Jurkat, Clone E6-1 (cell line): ENCODE results near the gene PRTFDC1. TPM values are rescaled to one million over a fixed set of nuclear protein-coding genes. Genes with fewer than 3 reads are reported as not detected.

ENCODE experiments used
- DNase-seq: peaks from one replicate; pipeline ENCODE4 v3.0.0-alpha.2; 2011; ENCODE audit warnings: low read depth, low spot score
- H3K4me3 ChIP-seq: 2 replicates; pipeline ENCODE4 v1.5.1; 2011; ENCODE audit warnings: mild to moderate bottlenecking, low read length, control low read depth, moderate library complexity
- polyA plus RNA-seq: library from polyadenylated mRNA; unstranded; fragments of >200 nt; gene quantifications from one replicate; pipeline ENCODE4 v1.2.1, GENCODE V29; 2012; ENCODE audit warnings: missing spikeins; ENCODE audit not compliant: insufficient read length, insufficient read depth

PRTFDC1 gene, protein sequence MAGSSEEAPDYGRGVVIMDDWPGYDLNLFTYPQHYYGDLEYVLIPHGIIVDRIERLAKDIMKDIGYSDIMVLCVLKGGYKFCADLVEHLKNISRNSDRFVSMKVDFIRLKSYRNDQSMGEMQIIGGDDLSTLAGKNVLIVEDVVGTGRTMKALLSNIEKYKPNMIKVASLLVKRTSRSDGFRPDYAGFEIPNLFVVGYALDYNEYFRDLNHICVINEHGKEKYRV
- 0.85 TPM for polyA plus RNA-seq

DNA sequence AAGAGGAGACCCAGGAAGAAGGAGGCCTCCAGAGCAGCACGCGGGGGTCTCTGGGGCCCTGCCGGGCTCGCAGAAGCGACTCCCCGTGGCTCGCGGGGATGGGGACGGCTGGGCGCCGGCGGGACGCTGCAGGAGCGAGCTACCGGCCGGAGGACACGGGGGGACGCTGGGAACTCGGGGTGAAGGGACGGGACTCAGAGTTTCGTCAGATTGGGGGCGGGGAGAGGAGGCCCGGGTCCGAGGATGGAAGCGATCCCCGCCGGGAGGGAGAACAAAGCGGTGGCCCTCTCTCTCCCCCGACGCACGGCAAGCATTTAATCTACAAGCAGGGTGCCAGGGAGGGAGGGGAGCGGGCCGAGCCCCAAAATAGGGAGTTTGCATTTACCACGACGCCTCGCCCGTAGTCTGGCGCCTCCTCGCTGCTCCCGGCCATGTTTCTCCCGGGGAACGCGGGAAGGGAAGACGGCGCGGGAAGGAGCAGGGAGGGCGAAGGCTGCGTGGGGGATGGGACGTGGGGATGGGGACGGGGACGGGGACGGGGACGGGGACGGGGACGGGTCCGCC lies at the start of gene PRTFDC1:
Gene PRTFDC1 (minus strand): TSS at position 464 of the 564 bp plus-strand sequence. CDS start 31 bp downstream, at position 433.
- no peak for DNase-seq
- peak within 1 kb of the TSS; percentile 55 for H3K4me3 ChIP-seq

DNA sequence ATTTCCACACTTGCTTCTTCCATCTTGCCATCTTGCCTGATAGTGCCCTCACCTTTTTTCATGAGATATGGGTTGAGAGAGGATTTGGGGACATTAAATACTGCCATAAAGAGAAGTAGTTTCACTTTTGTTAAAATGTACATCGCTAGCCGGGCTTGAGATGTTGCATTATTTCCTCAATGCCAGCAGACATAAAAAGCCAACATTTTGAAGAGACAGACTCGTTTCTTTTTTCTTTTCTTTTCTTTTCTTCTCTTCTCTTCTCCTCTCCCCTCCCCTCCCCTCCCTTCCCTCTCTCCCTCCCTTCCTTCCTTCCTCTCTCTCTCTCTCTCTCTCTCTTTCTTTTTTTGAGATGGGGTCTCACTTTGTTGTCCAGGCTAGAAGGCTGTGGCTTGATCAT lies 45.6 kb upstream of the PRTFDC1 start:
- H3K4me3 ChIP-seq = no peak overlapping the region
- no peak for DNase-seq

DNA sequence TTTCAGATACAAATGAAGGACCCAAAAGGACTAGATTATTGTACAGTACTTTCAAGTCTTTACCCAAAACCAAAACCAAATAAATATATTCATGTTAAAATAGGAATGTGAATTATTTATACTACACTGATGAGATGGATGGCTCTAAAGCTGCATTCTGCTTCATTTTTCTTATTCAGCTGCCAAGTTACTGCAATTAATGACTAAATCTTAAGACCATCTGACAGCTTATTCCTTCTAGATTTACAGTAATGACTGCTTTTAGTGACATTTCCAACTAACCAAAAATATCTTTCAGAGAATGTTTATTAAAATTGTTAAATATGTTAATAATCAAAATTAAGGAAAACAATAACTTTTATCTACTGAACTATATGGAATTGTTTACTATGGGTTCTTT lies 42.7 kb upstream of the PRTFDC1 start:
- H3K4me3 ChIP-seq = no peak overlapping the region
- DNase-seq = no peak

DNA sequence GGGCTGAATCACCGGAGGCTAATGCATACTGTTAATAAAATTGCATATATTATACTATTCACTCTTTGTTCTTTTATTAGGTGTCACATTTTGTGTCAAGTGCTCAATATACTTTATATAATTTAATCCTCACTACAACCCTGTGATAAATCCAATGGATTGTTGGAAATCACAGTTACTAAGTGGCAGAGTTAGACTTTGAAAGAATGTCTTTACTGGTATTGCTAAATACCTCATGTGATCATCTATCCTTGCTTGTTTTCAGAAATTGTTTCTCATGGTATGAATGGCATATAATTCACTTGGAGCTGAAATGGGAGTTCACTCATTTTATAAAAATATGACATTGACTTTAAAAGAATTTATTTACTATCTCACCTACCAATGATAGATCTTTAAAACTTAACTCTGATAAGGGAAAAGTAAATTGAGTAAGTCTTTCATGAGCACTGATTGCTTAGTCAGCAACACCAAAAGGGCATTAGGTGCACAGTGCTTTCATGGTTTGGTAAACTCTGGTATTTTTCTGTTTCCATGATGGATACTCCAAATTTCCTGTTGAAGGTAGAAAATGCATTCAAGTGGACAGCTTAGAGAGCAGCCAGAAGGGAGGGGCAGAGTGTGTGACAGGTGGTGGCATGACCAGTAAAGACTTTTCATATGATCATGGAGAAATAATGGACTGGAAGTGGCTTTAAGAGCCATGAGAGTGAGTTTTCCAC lies 41.0 kb upstream of the PRTFDC1 start:
- H3K4me3 ChIP-seq = no peak overlapping the region
- DNase-seq = no peak

DNA sequence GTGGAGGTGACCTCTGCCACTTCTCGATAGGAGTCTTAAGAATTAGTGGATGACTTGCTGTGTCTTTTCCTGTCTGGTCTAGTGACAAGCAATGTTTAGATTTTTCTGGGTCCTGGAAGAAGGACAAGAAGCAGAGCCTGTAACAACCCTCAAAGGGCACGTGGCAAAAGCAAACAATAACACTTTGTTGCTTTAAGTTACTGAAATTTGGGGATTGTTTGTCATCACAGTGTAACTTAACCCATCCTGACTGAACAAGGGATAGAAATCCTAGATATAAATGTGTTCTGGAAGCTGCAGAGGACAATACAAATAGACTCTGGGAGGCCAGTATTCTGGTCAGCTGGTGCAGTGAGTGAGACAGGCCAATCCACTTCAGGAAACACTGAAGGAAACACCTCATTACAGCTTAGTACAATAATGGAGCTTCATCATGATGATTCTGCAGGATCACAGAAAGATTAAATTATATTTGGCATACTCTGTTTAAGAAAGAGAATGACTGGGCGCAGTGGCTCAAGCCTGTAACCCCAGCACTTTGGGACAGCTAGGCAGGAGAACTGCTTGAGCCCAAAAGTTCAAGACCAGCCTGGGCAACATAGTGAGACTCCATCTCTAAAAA lies 40.2 kb upstream of the PRTFDC1 start:
- DNase-seq = no peak
- H3K4me3 ChIP-seq = no peak overlapping the region

DNA sequence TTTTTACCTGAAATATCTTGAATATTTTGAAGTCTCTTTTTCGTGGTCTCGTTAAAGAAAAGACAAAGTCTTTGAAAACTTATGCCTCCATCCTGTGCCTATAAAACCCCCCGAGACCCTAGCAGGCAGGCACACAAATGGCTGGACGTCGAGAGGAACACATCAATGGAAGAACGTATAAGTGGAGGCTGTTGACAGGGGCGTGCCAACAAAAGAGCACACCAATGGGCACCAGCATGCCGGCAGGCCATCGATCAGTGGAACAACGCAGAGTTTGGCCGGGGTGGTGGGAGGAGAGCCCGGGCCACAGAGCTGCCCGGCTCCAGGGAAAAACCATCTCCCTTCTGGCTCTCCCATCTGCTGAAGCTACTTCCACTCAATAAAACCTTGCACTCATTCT lies 38.9 kb upstream of the PRTFDC1 start:
- DNase-seq = no peak
- H3K4me3 ChIP-seq = no peak overlapping the region

DNA sequence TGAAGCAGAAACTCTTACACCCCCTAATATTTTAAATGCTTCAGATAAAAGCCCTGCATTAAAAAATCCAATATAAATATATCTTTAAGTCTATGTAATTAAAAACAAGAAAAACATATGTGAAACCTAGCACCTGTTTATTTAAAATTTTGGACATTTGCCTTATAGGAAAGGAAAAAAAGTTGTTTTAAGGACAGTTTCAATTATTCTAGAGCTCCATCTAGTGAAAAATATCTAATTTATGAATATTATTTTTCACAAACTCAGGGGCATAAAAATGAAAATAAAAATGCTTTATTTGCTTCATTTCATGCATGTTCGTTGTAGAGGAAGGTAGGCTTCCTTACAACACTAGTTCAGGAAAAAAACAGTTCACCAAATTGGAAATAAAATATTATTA lies 37.5 kb upstream of the PRTFDC1 start:
- no peak overlapping the region for H3K4me3 ChIP-seq
- no peak for DNase-seq

DNA sequence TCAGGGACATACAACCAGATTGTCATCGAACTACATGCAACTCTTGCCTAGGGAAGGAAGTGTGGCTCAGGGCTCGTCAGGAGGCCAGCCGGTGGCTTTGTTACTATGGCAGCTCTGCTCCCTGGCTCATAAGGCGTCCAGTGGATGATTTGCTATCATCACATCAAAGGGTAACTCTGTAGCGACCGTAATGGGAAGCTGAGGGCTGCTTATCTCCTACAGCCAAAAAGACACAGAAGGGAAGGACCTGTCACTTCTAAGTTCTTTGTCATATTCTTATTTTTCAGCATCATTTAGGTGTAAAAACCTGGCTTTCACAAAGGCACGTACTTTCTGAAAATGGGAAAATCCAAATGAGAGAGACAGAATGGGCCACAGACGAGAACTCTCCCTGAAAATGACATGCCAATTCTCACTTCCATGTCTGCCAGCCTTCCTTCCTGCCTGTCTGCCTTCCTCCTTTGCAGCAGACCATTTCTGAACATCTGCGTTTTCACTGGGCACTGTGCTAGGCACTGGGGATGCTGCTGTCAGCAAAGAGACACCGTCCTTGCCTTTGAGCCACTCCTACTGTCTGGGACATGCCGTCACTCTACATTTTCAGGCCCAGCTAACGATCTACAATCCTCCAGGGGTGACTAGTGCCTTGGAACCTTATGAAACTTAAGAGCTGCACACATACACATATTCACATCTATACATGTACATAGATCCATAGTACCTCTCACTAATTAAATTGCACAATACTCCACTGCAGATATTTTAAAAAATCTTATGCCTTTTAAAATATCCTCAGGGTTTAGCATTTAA lies 36.6 kb upstream of the PRTFDC1 start:
- no peak for DNase-seq
- H3K4me3 ChIP-seq = no peak overlapping the region

DNA sequence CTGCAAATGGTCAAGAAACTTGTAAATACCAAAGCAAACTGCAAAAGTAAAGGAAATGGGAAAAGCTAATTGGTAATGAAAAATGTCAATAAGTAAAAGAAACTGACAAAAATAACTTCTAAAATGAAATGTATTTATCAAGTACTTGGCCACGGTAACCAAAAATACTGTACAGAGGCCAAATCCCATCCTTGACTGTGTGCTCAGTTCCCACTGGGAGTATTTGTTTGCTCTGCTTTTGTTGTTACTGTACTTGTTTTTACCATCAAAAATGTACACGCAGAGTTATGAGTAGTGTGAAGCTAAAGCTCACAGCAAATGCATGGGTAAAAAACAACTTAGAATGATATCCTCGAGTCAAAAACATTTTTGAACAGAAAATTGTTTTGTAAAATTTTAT lies 32.5 kb upstream of the PRTFDC1 start:
- no peak overlapping the region for H3K4me3 ChIP-seq
- DNase-seq = no peak

DNA sequence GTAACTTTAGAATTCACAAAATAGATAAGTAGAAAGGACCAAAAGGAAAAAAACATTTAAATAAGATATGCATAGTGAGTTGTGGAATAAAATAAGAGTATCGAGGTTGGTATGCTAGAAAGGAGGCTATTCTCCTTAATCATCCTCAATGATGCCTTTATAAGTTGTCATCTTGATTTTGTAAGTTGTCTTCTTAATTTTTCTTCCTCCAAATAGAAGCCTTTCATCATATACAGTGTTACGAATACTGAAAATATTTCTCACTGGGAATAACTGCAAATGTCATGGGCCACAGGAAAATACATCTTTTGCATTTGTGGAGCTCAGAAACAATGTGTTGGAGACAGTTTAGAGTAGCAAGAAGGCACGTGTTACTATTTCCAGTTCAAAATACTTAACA lies 31.5 kb upstream of the PRTFDC1 start:
- DNase-seq = no peak

DNA sequence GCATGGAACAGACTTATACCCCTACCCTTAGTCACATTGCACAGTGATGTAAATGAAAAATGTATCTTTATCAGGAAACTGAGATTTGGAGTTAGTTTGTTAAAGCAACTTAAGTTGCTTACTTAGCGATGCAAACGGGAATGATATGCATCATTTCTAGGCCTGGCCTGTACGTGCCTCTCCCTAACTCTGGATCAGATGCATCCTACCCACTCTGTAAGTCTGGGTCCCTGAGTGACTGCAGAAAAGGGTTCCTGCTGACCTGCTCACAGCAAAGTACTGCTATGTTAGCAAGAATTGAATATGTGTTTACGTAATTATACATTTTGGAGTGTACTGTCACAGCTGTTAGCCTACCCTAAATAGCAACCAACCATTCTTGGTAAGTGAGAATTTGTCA lies 30.7 kb upstream of the PRTFDC1 start:
- H3K4me3 ChIP-seq = no peak overlapping the region
- no peak for DNase-seq

More for the DNA sequence above, 31.5 kb upstream of the PRTFDC1 start:
- no peak overlapping the region for H3K4me3 ChIP-seq

DNA sequence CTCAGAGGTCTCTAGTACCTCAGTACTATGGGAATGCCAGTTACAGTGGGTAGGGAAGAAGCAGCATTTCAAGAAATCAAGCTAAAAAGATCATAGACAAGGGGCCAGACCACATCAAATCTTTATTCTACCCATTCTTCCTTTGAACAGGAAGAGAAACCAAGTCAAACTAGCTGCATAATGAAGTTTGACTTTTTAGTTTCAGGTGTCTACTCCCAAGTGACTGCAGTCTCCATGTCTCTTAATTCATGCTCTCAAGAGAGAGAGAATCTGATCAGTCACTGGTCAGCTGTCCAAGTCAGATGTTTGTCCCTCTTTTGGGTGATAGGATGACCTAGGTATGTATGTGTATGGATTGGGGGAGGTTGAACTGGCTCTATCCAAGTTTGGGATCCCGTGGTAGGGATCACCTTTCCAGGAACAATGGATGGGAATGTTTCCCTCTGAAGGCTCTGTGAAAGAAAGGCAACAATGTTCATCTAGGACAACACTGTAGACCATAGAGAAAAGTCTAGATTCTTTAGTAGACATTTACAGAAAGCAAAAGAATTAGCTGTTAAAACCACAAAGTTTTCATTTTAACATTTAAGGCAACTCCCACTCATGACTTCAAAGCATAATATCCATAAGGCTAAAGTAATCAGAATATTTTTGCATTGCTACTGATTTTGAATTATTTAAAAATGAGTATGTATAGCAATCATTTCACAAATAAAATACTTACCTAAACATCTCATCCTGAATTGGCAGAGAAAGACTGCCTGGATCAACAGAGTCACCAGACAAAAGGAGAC lies 30.1 kb upstream of the PRTFDC1 start:
- DNase-seq = peak; percentile 28
- H3K4me3 ChIP-seq = no peak overlapping the region

DNA sequence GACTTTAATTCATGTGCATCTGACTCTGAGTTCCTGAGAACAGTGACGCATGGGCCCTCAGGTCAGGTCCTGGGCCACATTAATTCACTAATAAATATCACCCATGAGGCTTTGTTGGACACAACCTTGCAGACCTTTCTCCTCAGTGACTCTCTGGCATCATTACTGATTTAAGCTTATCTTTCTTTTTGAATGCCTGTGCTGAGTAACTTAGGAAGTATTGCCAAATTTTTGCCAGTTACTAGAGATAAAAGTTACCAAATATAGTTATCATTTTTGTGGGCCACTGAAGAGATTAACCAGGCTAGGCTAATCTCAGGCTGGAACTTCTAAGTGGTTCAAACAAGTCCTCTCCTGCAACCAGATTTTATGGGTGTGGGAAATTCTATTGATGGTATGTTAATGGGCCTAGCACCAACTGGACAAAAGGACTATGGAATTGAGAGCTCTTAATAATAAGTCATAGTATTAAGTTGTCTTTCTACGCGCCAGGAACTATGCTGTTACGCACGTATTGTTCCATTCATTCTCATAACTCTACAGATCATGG lies 28.8 kb upstream of the PRTFDC1 start:
- DNase-seq = no peak

DNA sequence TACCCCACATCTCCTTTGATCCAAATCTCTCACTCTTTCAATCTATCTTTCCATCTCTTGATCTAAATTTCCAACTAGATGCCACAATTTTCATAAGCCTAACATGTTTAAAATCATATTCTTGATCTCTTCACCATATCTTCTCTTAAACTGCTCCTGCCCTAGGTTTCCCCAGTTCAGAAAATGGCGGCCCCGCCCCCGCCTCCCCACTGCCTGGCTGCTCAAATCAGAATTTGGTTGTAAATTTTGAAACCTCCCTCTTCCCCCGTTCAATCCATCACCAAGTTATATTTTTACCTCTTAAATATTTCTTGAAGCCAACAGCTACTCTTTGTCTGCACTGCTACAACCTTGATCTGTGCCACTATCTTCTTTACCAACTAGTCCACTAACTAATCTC lies 27.3 kb upstream of the PRTFDC1 start:
- no peak overlapping the region for H3K4me3 ChIP-seq
- no peak for DNase-seq

More for the DNA sequence above, 28.8 kb upstream of the PRTFDC1 start:
- no peak overlapping the region for H3K4me3 ChIP-seq

DNA sequence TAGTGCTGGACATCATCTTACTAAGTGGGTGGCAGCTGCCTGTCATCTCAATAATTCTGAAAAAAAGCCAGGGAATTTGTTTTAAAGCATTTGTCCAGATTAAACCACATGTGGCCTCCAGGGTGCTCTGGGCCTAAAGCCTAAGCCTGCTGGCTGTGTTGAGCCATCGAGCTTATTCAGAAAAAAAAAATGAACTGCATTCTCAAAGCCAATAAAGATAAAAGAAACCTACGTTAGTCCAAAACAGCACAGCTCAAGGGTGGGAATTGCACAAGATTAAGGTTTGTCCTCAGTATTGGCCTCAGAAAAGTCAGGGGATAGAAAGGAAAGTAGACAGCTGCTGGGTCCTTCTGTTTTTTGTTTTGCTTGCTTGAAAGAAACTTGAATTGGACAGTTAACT lies 22.6 kb upstream of the PRTFDC1 start:
- H3K4me3 ChIP-seq = no peak overlapping the region
- no peak for DNase-seq

DNA sequence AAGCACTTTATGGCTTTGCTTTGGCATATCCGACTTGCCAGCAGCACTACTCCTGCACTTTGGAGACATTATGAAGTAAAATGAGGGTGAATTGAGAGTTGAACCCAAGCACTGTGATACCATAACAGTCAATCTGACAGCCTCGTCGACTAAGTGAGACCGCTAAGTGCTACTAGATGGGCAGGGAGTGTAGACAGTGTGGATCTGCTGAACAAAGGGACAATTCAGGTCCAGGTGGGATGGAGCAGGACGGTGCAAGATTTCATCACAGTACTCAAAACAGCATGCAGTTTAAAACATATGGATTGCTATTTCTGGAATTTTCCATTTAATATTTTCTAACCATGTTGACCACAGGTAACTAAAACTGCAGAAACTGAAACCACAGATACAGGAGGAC lies 20.8 kb upstream of the PRTFDC1 start:
- no peak for DNase-seq
- no peak overlapping the region for H3K4me3 ChIP-seq

DNA sequence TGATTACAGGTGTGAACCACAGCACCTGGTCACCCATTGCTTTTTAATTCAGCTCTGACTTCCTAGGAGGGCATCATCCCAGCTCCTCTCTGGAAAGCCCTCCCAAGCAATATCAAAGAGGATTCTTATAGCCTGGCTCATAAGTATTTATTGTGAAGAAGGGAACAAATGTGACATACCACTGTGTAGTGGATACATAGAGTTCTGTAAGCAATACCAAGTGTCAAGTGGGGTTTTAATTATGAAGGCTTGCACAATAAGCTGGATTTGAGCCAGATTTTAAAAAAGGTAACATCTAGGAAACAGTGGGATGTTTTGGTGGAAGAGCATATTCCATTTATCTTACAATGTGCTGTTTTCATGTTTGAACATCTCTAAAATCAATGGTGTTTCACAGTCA lies 19.0 kb upstream of the PRTFDC1 start:
- DNase-seq = no peak

DNA sequence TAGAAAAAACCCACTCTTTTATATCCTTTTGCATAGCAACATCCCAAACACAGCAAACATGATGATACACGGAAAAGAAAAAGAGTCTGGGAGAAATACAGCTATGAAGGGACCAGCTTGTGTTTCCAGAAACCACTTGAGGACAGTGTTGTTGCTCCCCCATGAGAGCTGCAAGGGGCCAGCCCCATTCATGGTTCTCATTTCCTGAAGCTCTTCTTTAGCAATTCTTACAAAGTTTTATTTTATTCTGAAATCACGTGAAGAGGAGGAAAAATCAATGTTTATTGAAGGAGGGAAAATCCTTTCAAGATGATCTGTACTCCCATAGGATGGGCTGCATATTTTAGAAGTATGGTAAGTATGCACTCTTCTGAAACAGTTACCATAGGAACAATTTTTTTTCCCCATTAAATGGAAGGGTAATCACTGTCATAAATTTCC lies 17.5 kb upstream of the PRTFDC1 start:
- DNase-seq = no peak
- H3K4me3 ChIP-seq = no peak overlapping the region

More for the DNA sequence above, 19.0 kb upstream of the PRTFDC1 start:
- no peak overlapping the region for H3K4me3 ChIP-seq
